ENCODE results near the gene TNFAIP1. TPM values are rescaled to one million over a fixed set of nuclear protein-coding genes. Genes with fewer than 3 reads are reported as not detected.

The TNFAIP1 gene
- total and polyA plus RNA-seq, 2 donors (not counting 1 experiment from before 2014, with no cell fraction given) = 23.0 to 40.7 TPM

DNA sequence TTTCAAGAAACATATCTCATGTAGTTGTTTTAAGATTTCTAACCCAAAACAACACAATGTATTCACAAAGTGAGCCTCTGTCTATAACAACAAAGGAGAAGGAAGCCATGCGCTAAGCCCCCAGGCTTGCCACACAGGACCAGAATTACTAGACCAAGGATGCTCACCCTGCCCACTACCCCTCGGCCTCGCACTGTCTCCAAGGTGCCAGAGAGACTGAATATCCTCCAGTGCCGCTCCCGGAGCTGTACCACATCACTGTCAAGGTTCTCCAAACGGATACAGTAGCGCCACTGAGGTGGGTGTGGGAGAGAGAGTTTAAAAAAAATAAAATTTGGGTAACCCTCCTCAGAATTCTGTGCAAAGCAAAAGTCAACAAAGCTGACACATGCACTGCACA is 14.7 kb downstream of the TNFAIP1 start:
- peaks cover 17% of the 10 kb centered on the region for H3K4me1 ChIP-seq (ENCODE audit: control insufficient read depth, extremely low read depth, insufficient read depth, low read length)
- H3K27ac ChIP-seq (ENCODE audit: insufficient read depth, low read length) = no peak overlapping the region
- no peak overlapping the region for H2AFZ ChIP-seq (ENCODE audit: low read length)
- no peak overlapping the region for H3K4me3 ChIP-seq (replicated peaks in 1 of 4; ENCODE audit: control extremely low read depth in 1 of 4, insufficient read depth in 1 of 4, low read depth in 3 of 4, low read length in 4 of 4)
- H3K9me3 ChIP-seq (ENCODE audit: control insufficient read depth, insufficient read depth, low read depth, low read length) = no peaks in the 10 kb centered on the region
- H3K27me3 ChIP-seq (ENCODE audit: control insufficient read depth, insufficient read depth, low read length) = no peaks in the 10 kb centered on the region
- peaks cover 38% of the 10 kb centered on the region for H3K36me3 ChIP-seq (ENCODE audit: control insufficient read depth, insufficient read depth, low read length)
- no peak for DNase-seq (ENCODE audit: low read depth in 2 of 2)
- TF ChIP-seq, protein P1, sequence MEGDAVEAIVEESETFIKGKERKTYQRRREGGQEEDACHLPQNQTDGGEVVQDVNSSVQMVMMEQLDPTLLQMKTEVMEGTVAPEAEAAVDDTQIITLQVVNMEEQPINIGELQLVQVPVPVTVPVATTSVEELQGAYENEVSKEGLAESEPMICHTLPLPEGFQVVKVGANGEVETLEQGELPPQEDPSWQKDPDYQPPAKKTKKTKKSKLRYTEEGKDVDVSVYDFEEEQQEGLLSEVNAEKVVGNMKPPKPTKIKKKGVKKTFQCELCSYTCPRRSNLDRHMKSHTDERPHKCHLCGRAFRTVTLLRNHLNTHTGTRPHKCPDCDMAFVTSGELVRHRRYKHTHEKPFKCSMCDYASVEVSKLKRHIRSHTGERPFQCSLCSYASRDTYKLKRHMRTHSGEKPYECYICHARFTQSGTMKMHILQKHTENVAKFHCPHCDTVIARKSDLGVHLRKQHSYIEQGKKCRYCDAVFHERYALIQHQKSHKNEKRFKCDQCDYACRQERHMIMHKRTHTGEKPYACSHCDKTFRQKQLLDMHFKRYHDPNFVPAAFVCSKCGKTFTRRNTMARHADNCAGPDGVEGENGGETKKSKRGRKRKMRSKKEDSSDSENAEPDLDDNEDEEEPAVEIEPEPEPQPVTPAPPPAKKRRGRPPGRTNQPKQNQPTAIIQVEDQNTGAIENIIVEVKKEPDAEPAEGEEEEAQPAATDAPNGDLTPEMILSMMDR (conservative IDR thresholded peaks at IDR 0.05 in 1 of 2, IDR thresholded peaks at IDR 0.05 in 1 of 2; ENCODE audit: low read depth in 1 of 2, low read length in 2 of 2) = no peak
- TF ChIP-seq EZH2 (IDR thresholded peaks at IDR 0.05; ENCODE audit: low read length, missing control alignments) = no peak
- peaks cover 2% of the 10 kb centered on the region for H3K79me2 ChIP-seq (ENCODE audit: control insufficient read depth, insufficient read depth, low read length)
- H4K20me1 ChIP-seq (ENCODE audit: control insufficient read depth, extremely low read depth, insufficient read depth, low read length) = no peaks in the 10 kb centered on the region
- H3K9ac ChIP-seq (ENCODE audit: insufficient read depth, low read length) = no peak overlapping the region
- H3K4me2 ChIP-seq (ENCODE audit: extremely low read depth, insufficient read depth, low read length) = no peak overlapping the region

DNA sequence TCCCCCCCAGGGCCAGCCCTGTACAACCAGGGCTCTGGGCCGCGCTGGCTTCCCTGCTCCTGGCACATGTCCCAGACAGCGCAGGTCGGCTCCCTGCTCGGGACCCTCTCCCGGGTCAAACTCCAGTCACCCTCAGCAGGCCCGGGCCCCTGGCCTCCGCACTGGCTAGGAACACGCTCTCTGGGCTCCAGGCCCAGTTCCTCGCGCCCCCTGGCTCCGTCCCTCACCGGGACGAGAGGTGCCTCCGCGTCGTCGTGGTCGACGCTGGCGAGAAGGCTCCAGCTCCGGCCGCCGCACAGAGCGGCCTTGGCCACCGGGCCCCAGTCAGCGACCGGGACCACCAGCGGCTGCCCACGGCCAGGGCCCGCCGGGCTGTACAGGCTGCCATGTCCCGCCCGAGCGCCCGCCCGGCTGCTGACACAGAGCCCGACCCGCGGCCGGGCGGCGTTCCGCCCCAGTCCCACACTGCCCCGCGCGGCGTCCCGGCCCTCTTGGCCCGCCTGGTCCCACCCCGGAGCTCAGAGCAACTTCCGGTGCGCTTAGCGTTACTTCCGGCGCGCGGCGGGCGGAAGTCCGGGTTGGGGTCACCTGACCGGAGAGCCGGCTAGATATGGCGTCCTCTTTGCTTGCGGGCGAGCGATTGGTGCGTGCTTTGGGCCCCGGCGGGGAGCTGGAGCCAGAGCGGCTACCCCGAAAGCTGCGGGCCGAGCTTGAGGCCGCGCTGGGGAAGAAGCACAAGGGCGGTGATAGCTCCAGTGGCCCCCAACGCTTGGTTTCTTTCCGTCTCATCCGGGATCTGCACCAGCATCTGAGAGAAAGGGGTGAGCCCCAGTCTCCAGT is 21.7 kb downstream of the TNFAIP1 start, which contains the start of gene POLDIP2:
Gene POLDIP2 (minus strand): TSS at position 467 of the 840 bp plus-strand sequence. CDS start 79 bp downstream, at position 388.
- peak within 1 kb of the TSS; percentile 93 for H3K27ac ChIP-seq (ENCODE audit: insufficient read depth, low read length)
- TF ChIP-seq EZH2 (IDR thresholded peaks at IDR 0.05; ENCODE audit: low read length, missing control alignments) = no peak
- TF ChIP-seq, protein P1 (conservative IDR thresholded peaks at IDR 0.05 in 1 of 2, IDR thresholded peaks at IDR 0.05 in 1 of 2; ENCODE audit: low read depth in 1 of 2, low read length in 2 of 2) = no peak
- H3K79me2 ChIP-seq (ENCODE audit: control insufficient read depth, insufficient read depth, low read length) = peaks cover 29% of the 10 kb centered on the region
- H3K27me3 ChIP-seq (ENCODE audit: control insufficient read depth, insufficient read depth, low read length) = no peaks in the 10 kb centered on the region
- peak within 1 kb of the TSS; percentile 94 for H3K9ac ChIP-seq (ENCODE audit: insufficient read depth, low read length)
- H3K4me2 ChIP-seq (ENCODE audit: extremely low read depth, insufficient read depth, low read length) = peak within 1 kb of the TSS; percentile 97
- no peaks in the 10 kb centered on the region for H3K9me3 ChIP-seq (ENCODE audit: control insufficient read depth, insufficient read depth, low read depth, low read length)
- peaks cover 15% of the 10 kb centered on the region for H3K4me1 ChIP-seq (ENCODE audit: control insufficient read depth, extremely low read depth, insufficient read depth, low read length)
- H3K36me3 ChIP-seq (ENCODE audit: control insufficient read depth, insufficient read depth, low read length) = peaks cover 18% of the 10 kb centered on the region
- no peaks in the 10 kb centered on the region for H4K20me1 ChIP-seq (ENCODE audit: control insufficient read depth, extremely low read depth, insufficient read depth, low read length)
- H3K4me3 ChIP-seq (replicated peaks in 1 of 4; ENCODE audit: control extremely low read depth in 1 of 4, insufficient read depth in 1 of 4, low read depth in 3 of 4, low read length in 4 of 4) = peak within 1 kb of the TSS; percentile 82 to 99 (median 94)
- peak within 1 kb of the TSS; percentile 87 for H2AFZ ChIP-seq (ENCODE audit: low read length)
- peak; percentile 93 to 94 for DNase-seq (ENCODE audit: low read depth in 2 of 2)

DNA sequence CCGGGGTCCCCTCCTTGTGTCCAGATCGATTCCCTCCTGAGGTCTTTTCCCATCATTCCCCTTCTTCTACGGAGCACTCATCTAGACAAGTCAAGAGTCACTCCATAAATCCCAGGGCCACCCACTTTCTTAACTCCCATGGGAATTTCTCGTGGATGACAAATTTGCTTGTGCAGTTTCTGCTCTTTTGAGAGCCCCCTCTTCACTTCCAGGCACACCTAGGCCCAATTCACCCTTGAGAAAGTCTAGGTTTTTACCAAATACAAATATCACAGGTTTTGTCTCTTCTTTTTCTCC is 22.3 kb downstream of the TNFAIP1 start:
- H2AFZ ChIP-seq (ENCODE audit: low read length) = peak overlapping the region; percentile 87
- peak overlapping the region; percentile 76 for H3K4me2 ChIP-seq (ENCODE audit: extremely low read depth, insufficient read depth, low read length)
- no peaks in the 10 kb centered on the region for H3K9me3 ChIP-seq (ENCODE audit: control insufficient read depth, insufficient read depth, low read depth, low read length)
- H3K36me3 ChIP-seq (ENCODE audit: control insufficient read depth, insufficient read depth, low read length) = peaks cover 17% of the 10 kb centered on the region
- peak overlapping the region; percentile 87 for H3K27ac ChIP-seq (ENCODE audit: insufficient read depth, low read length)
- TF ChIP-seq EZH2 (IDR thresholded peaks at IDR 0.05; ENCODE audit: low read length, missing control alignments) = no peak
- TF ChIP-seq, protein P1 (conservative IDR thresholded peaks at IDR 0.05 in 1 of 2, IDR thresholded peaks at IDR 0.05 in 1 of 2; ENCODE audit: low read depth in 1 of 2, low read length in 2 of 2) = no peak
- H3K9ac ChIP-seq (ENCODE audit: insufficient read depth, low read length) = peak overlapping the region; percentile 94
- DNase-seq (ENCODE audit: low read depth in 2 of 2) = no peak
- H3K4me1 ChIP-seq (ENCODE audit: control insufficient read depth, extremely low read depth, insufficient read depth, low read length) = peaks cover 15% of the 10 kb centered on the region
- H3K27me3 ChIP-seq (ENCODE audit: control insufficient read depth, insufficient read depth, low read length) = no peaks in the 10 kb centered on the region
- peaks cover 29% of the 10 kb centered on the region for H3K79me2 ChIP-seq (ENCODE audit: control insufficient read depth, insufficient read depth, low read length)
- no peaks in the 10 kb centered on the region for H4K20me1 ChIP-seq (ENCODE audit: control insufficient read depth, extremely low read depth, insufficient read depth, low read length)
- peak overlapping the region; percentile 82 to 99 (median 94) for H3K4me3 ChIP-seq (replicated peaks in 1 of 4; ENCODE audit: control extremely low read depth in 1 of 4, insufficient read depth in 1 of 4, low read depth in 3 of 4, low read length in 4 of 4)

All from fibroblast of lung (primary cell).